ENCODE results near the gene MYOM1. TPM values are rescaled to one million over a fixed set of nuclear protein-coding genes. Genes with fewer than 3 reads are reported as not detected.
"Not testable (repeated sequence)": the region's sequence is repeated elsewhere in the genome, so short reads cannot be mapped to it uniquely, and the experiment has no call there.

MYOM1 gene
- total RNA-seq, 2 experiments from 2014 or later, result 0.60 to 0.82 TPM

- H3K36me3 Mint-ChIP-seq, result no peaks in the 10 kb centered on the region
- H3K27me3 Mint-ChIP-seq, result no peaks in the 10 kb centered on the region
- H3K9me3 Mint-ChIP-seq, result no peaks in the 10 kb centered on the region
- H3K4me3 Mint-ChIP-seq, result no peak overlapping the region
- no peak overlapping the region for H3K27ac Mint-ChIP-seq
- DNase-seq, result no peak
- peaks cover 14% of the 10 kb centered on the region for H3K4me1 Mint-ChIP-seq
Measured at GRCh38 chr18:3097082-3097481, 122.7 kb downstream of the MYOM1 start.

GRCh38 chr18:3095921-3096320 is 123.8 kb downstream of the MYOM1 start:
- H3K36me3 Mint-ChIP-seq, result no peaks in the 10 kb centered on the region
- H3K4me3 Mint-ChIP-seq, result no peak overlapping the region
- H3K4me1 Mint-ChIP-seq, result peaks cover 14% of the 10 kb centered on the region
- H3K27me3 Mint-ChIP-seq, result no peaks in the 10 kb centered on the region
- no peaks in the 10 kb centered on the region for H3K9me3 Mint-ChIP-seq
- no peak overlapping the region for H3K27ac Mint-ChIP-seq
- DNase-seq, result no peak

GRCh38 chr18:3094338-3094684 is 125.5 kb downstream of the MYOM1 start:
- peaks cover 14% of the 10 kb centered on the region for H3K4me1 Mint-ChIP-seq
- no peak overlapping the region for H3K27ac Mint-ChIP-seq
- H3K4me3 Mint-ChIP-seq, result no peak overlapping the region
- no peaks in the 10 kb centered on the region for H3K9me3 Mint-ChIP-seq
- H3K27me3 Mint-ChIP-seq, result no peaks in the 10 kb centered on the region
- H3K36me3 Mint-ChIP-seq, result no peaks in the 10 kb centered on the region
- no peak for DNase-seq

- H3K4me1 Mint-ChIP-seq, result peaks cover 14% of the 10 kb centered on the region
- H3K27me3 Mint-ChIP-seq, result no peaks in the 10 kb centered on the region
- H3K4me3 Mint-ChIP-seq, result no peak overlapping the region
- H3K27ac Mint-ChIP-seq, result no peak overlapping the region
- H3K36me3 Mint-ChIP-seq, result no peaks in the 10 kb centered on the region
- no peak for DNase-seq
- H3K9me3 Mint-ChIP-seq, result no peaks in the 10 kb centered on the region
Measured at GRCh38 chr18:3093624-3094337, 126.0 kb downstream of the MYOM1 start.

- Mint-ChIP-seq H3K36me3 (no peaks in the 10 kb centered on the region), H3K4me1 (peaks cover 18% of the 10 kb centered on the region), H3K27ac (no peak overlapping the region), H3K27me3 (no peaks in the 10 kb centered on the region), H3K4me3 (no peak overlapping the region), H3K9me3 (no peaks in the 10 kb centered on the region)
- no peak for DNase-seq
Measured at GRCh38 chr18:3092727-3093126, 127.0 kb downstream of the MYOM1 start.

GRCh38 chr18:3089579-3089978 is 130.2 kb downstream of the MYOM1 start:
- H3K27me3 Mint-ChIP-seq, result no peaks in the 10 kb centered on the region

DNA sequence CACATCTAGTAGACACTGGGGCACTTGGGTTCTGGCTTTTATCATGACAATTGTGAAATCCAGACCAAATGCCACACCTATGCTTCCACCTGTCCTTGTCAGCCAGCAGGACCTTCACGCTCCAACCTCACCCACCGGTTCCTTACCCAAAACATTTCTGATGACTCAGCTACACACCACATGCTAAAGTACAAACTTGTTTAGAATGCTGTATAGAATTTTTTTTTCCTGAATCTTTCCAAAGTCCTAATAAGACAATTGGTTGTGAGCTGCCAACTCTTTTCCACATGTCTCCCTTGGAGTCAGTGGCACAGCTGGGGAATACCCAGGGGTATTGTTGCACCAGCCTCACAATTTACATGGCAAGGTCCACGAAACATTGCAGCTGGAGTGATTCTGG is 131.3 kb downstream of the MYOM1 start:
- no peak overlapping the region for H3K27ac Mint-ChIP-seq
- DNase-seq, result no peak
- no peaks in the 10 kb centered on the region for H3K36me3 Mint-ChIP-seq
- H3K4me1 Mint-ChIP-seq, result peaks cover 8% of the 10 kb centered on the region
- H3K27me3 Mint-ChIP-seq, result no peaks in the 10 kb centered on the region
- no peaks in the 10 kb centered on the region for H3K9me3 Mint-ChIP-seq
- H3K4me3 Mint-ChIP-seq, result no peak overlapping the region

More at GRCh38 chr18:3089579-3089978, 130.2 kb downstream of the MYOM1 start:
- H3K4me3 Mint-ChIP-seq, result no peak overlapping the region
- H3K27ac Mint-ChIP-seq, result no peak overlapping the region
- H3K36me3 Mint-ChIP-seq, result no peaks in the 10 kb centered on the region
- no peaks in the 10 kb centered on the region for H3K9me3 Mint-ChIP-seq
- H3K4me1 Mint-ChIP-seq, result peaks cover 8% of the 10 kb centered on the region
- DNase-seq, result no peak

GRCh38 chr18:3086871-3087270 is 132.9 kb downstream of the MYOM1 start:
- Mint-ChIP-seq H3K4me1 (peaks cover 8% of the 10 kb centered on the region), H3K27ac (no peak overlapping the region), H3K27me3 (no peaks in the 10 kb centered on the region), H3K4me3 (no peak overlapping the region), H3K9me3 (no peaks in the 10 kb centered on the region), H3K36me3 (no peaks in the 10 kb centered on the region)
- no peak for DNase-seq

GRCh38 chr18:3085612-3086011 is 134.2 kb downstream of the MYOM1 start:
- Mint-ChIP-seq H3K27me3 (no peaks in the 10 kb centered on the region), H3K4me3 (no peak overlapping the region), H3K36me3 (no peaks in the 10 kb centered on the region), H3K4me1 (peaks cover 8% of the 10 kb centered on the region), H3K9me3 (no peaks in the 10 kb centered on the region), H3K27ac (no peak overlapping the region)
- no peak for DNase-seq

DNA sequence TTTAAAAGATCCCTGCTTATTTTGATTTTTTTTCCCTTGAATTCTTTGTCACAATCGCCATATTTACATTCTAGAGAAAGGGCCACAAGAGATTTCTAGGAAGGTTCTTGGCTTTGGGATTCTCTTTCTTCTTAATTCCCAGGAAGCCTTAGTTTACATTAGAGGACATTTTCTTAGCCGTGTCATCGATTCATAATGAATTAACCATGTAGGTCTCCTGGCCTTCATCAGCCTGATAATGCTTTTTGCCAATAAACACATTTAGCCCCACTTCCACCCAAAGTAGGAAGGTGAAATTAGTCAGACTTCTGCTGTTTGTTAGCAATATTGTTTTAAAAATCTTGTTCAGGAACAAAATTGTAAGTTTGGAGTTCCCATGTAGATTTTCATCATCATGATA is 135.6 kb downstream of the MYOM1 start:
- Mint-ChIP-seq H3K4me1 (peaks cover 8% of the 10 kb centered on the region), H3K27ac (no peak overlapping the region), H3K27me3 (no peaks in the 10 kb centered on the region), H3K36me3 (no peaks in the 10 kb centered on the region), H3K4me3 (no peak overlapping the region), H3K9me3 (no peaks in the 10 kb centered on the region)
- DNase-seq, result no peak

- Mint-ChIP-seq H3K27ac (no peak overlapping the region), H3K9me3 (no peaks in the 10 kb centered on the region), H3K4me1 (peaks cover 8% of the 10 kb centered on the region)
Measured at GRCh38 chr18:3083766-3084165, 136.0 kb downstream of the MYOM1 start.

GRCh38 chr18:3081584-3081991 is 138.2 kb downstream of the MYOM1 start:
- Mint-ChIP-seq H3K36me3 (no peaks in the 10 kb centered on the region), H3K9me3 (no peaks in the 10 kb centered on the region), H3K27me3 (no peaks in the 10 kb centered on the region), H3K4me1 (no peaks in the 10 kb centered on the region), H3K27ac (no peak overlapping the region), H3K4me3 (no peak overlapping the region)
- no peak for DNase-seq

More at GRCh38 chr18:3083766-3084165, 136.0 kb downstream of the MYOM1 start:
- H3K36me3 Mint-ChIP-seq, result no peaks in the 10 kb centered on the region
- DNase-seq, result no peak
- no peaks in the 10 kb centered on the region for H3K27me3 Mint-ChIP-seq
- H3K4me3 Mint-ChIP-seq, result no peak overlapping the region

GRCh38 chr18:3079653-3080052 is 140.1 kb downstream of the MYOM1 start:
- Mint-ChIP-seq H3K9me3 (no peaks in the 10 kb centered on the region), H3K4me1 (peaks cover 4% of the 10 kb centered on the region), H3K27ac (no peak overlapping the region), H3K36me3 (no peaks in the 10 kb centered on the region), H3K27me3 (no peaks in the 10 kb centered on the region), H3K4me3 (no peak overlapping the region)
- no peak for DNase-seq

- no peak for DNase-seq
- Mint-ChIP-seq H3K4me3 (no peak overlapping the region), H3K27ac (no peak overlapping the region), H3K4me1 (peaks cover 8% of the 10 kb centered on the region), H3K9me3 (peaks cover under 1% of the 10 kb centered on the region), H3K27me3 (no peaks in the 10 kb centered on the region), H3K36me3 (peaks cover 10% of the 10 kb centered on the region)
Measured at GRCh38 chr18:3075491-3075890, 144.3 kb downstream of the MYOM1 start.

DNA sequence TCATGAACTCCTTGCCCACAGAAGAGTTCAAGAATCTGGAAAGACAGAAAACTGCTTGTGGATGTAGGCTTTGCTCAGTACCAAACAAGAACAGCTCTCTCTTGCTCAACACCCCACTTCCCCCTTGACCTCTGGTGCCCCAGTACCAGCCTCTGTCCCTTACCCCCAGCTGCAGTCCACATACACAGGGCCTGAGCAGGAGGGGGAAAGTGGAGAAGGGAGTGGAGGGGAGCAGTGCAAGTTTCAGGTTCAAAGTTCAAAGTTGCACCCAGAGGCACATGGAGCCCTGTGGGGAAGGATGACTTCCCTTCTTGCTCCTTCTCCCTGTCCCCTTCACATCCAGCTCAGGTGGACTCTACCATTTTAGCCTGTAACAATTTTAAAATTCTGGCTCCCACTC is 145.7 kb downstream of the MYOM1 start:
- no peaks in the 10 kb centered on the region for H3K27me3 Mint-ChIP-seq
- peaks cover 17% of the 10 kb centered on the region for H3K36me3 Mint-ChIP-seq
- no peak overlapping the region for H3K4me3 Mint-ChIP-seq
- peaks cover 8% of the 10 kb centered on the region for H3K9me3 Mint-ChIP-seq
- no peak overlapping the region for H3K27ac Mint-ChIP-seq
- H3K4me1 Mint-ChIP-seq, result peaks cover 22% of the 10 kb centered on the region
- no peak for DNase-seq

- not testable (repeated sequence) for H3K4me3 Mint-ChIP-seq, H3K9me3 Mint-ChIP-seq, H3K27ac Mint-ChIP-seq, H3K27me3 Mint-ChIP-seq, DNase-seq
- peaks cover 19% of the 10 kb centered on the region for H3K36me3 Mint-ChIP-seq
- H3K4me1 Mint-ChIP-seq, result peaks cover 26% of the 10 kb centered on the region
Measured at GRCh38 chr18:3073353-3073752, 146.4 kb downstream of the MYOM1 start.
